DOHH2 (cell line): ENCODE measurements around the gene TTBK1.

ENCODE experiments used
- EZH2phosphoT487 ChIP-seq: fragments of 200-600 bp; sonication (generic); IDR thresholded peaks from 2 replicates; pipeline ENCODE4 v1.6.1; 2017; ENCODE audit warnings: borderline replicate concordance, mild to moderate bottlenecking, antibody characterized with exemption, low read length, moderate library complexity, mixed read lengths
- TF ChIP-seq, protein P1 (sequence below): fragments of 200-600 bp; sonication (generic); IDR thresholded peaks from one replicate; pipeline ENCODE4 v1.5.1; 2014; ENCODE audit warnings: antibody characterized with exemption, mild to moderate bottlenecking, low read depth, low read length; ENCODE audit not compliant: poor library complexity, severe bottlenecking

GRCh38 chr6:43307451-43308100 is 64.3 kb downstream of the TTBK1 start:
- TF ChIP-seq, protein P1, sequence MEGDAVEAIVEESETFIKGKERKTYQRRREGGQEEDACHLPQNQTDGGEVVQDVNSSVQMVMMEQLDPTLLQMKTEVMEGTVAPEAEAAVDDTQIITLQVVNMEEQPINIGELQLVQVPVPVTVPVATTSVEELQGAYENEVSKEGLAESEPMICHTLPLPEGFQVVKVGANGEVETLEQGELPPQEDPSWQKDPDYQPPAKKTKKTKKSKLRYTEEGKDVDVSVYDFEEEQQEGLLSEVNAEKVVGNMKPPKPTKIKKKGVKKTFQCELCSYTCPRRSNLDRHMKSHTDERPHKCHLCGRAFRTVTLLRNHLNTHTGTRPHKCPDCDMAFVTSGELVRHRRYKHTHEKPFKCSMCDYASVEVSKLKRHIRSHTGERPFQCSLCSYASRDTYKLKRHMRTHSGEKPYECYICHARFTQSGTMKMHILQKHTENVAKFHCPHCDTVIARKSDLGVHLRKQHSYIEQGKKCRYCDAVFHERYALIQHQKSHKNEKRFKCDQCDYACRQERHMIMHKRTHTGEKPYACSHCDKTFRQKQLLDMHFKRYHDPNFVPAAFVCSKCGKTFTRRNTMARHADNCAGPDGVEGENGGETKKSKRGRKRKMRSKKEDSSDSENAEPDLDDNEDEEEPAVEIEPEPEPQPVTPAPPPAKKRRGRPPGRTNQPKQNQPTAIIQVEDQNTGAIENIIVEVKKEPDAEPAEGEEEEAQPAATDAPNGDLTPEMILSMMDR: no peak
- TF ChIP-seq EZH2phosphoT487: no peak
